HG03039 (cell line): Measurements from ENCODE around the gene DHRS7C.

Experiments used
- ATAC-seq: cut with Tn5 transposase; IDR thresholded peaks from one replicate; pipeline ENCODE4 v1.9.1; 2021; ENCODE audit warnings: mild to moderate bottlenecking, moderate library complexity; ENCODE audit not compliant: unreplicated experiment

The DHRS7C gene

GRCh38 chr17:9767432-9767991, 23.9 kb downstream of the DHRS7C start:
- ATAC-seq, result no peak

GRCh38 chr17:9766970-9767369, 24.4 kb downstream of the DHRS7C start:
- no peak for ATAC-seq

GRCh38 chr17:9765322-9765721, 26.1 kb downstream of the DHRS7C start:
- no peak for ATAC-seq

GRCh38 chr17:9763643-9764042, 27.7 kb downstream of the DHRS7C start:
- ATAC-seq, result no peak

- no peak for ATAC-seq
Measured at GRCh38 chr17:9760266-9760665, 31.1 kb downstream of the DHRS7C start.

GRCh38 chr17:9755083-9755482, 36.3 kb downstream of the DHRS7C start:
- ATAC-seq, result no peak

- no peak for ATAC-seq
Measured at GRCh38 chr17:9750524-9750923, 40.9 kb downstream of the DHRS7C start.

GRCh38 chr17:9729735-9730420, 61.5 kb downstream of the DHRS7C start:
- ATAC-seq, result no peak

GRCh38 chr17:9729034-9729650, 62.2 kb downstream of the DHRS7C start:
- no peak for ATAC-seq

GRCh38 chr17:9728564-9728963, 62.8 kb downstream of the DHRS7C start:
- no peak for ATAC-seq

- no peak for ATAC-seq
Measured at GRCh38 chr17:9728005-9728404, 63.4 kb downstream of the DHRS7C start.

GRCh38 chr17:9726291-9726690, 65.1 kb downstream of the DHRS7C start:
- no peak for ATAC-seq

GRCh38 chr17:9725575-9725974, 65.8 kb downstream of the DHRS7C start:
- ATAC-seq, result no peak
